ENCODE measurements around the gene PSMA3.

PSMA3 gene

GRCh38 chr14:58272588-58273372 lies 28.1 kb downstream of the PSMA3 start:
- no peak for DNase-seq

- no peak for DNase-seq
Measured at GRCh38 chr14:58274881-58275280, 30.2 kb downstream of the PSMA3 start.

GRCh38 chr14:58275527-58276190 lies 31.0 kb downstream of the PSMA3 start:
- DNase-seq = no peak

GRCh38 chr14:58276208-58276607 lies 31.6 kb downstream of the PSMA3 start:
- DNase-seq = no peak

- no peak for DNase-seq
Measured at GRCh38 chr14:58278177-58278576, 33.5 kb downstream of the PSMA3 start.

- no peak for DNase-seq
Measured at GRCh38 chr14:58280954-58281787, 36.5 kb downstream of the PSMA3 start.

GRCh38 chr14:58281969-58282368 lies 37.3 kb downstream of the PSMA3 start:
- no peak for DNase-seq

GRCh38 chr14:58282925-58283593 lies 38.4 kb downstream of the PSMA3 start:
- no peak for DNase-seq

GRCh38 chr14:58283730-58284129 lies 39.1 kb downstream of the PSMA3 start:
- DNase-seq = no peak

GRCh38 chr14:58285132-58285531 lies 40.5 kb downstream of the PSMA3 start:
- no peak for DNase-seq

- no peak for DNase-seq
Measured at GRCh38 chr14:58287607-58288042, 43.0 kb downstream of the PSMA3 start.

GRCh38 chr14:58288106-58288792 lies 43.6 kb downstream of the PSMA3 start:
- DNase-seq = no peak

GRCh38 chr14:58291646-58292045 lies 47.0 kb downstream of the PSMA3 start:
- DNase-seq = no peak

- no peak for DNase-seq
Measured at GRCh38 chr14:58292187-58292586, 47.5 kb downstream of the PSMA3 start.

GRCh38 chr14:58294201-58294600 lies 49.6 kb downstream of the PSMA3 start:
- DNase-seq = no peak

GRCh38 chr14:58296726-58297125 lies 52.1 kb downstream of the PSMA3 start:
- DNase-seq = no peak

- no peak for DNase-seq
Measured at GRCh38 chr14:58297412-58297761, 52.7 kb downstream of the PSMA3 start.

- peak; percentile 98 for DNase-seq
Measured at GRCh38 chr14:58297762-58298476, 53.3 kb downstream of the PSMA3 start.

- no peak for DNase-seq
Measured at GRCh38 chr14:58298477-58299400, 54.1 kb downstream of the PSMA3 start, which contains the start of gene ARID4A. TSS of gene ARID4A (plus strand) at chr14:58298555. CDS start at chr14:58299855, 1,300 bp downstream.

Measured in NCI-H1930 (cell line).